ENCODE results near the gene FUT3.

The FUT3 gene

GRCh38 chr19:5823579-5824281 lies 27.5 kb downstream of the FUT3 start:
- no peak for DNase-seq

DNA sequence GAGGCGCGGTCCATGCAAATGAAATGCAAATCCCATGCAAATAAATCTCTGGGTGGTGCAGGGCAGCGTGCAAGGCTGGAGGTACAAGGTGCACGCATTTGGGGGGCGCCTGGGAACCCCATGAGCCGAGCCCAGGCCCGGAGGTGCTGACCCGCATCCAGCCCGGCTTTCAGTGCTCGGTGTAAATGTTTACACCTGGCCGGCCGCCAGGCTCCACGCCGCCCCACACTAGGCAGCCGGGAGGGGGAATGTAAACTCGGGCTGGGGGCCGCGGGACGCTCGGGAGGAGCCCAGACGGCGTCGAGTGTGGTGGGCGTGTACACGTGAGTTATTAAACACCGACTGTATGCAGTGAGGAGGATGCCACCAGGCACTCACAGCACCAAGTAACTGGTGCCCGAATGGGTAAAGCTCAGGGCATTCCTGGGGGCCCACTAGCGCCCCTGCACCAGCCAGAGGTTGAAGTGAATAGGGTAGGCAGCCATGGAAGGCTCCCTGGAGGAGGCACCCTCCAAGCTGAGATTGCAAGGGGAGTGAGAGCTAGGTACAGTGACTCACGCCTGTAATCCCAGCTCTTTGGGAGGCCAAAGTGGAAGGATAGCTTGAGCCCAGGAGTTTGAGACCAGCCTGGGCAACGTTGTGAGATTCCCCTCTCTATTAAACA lies 28.9 kb downstream of the FUT3 start:
- DNase-seq, result no peak

DNA sequence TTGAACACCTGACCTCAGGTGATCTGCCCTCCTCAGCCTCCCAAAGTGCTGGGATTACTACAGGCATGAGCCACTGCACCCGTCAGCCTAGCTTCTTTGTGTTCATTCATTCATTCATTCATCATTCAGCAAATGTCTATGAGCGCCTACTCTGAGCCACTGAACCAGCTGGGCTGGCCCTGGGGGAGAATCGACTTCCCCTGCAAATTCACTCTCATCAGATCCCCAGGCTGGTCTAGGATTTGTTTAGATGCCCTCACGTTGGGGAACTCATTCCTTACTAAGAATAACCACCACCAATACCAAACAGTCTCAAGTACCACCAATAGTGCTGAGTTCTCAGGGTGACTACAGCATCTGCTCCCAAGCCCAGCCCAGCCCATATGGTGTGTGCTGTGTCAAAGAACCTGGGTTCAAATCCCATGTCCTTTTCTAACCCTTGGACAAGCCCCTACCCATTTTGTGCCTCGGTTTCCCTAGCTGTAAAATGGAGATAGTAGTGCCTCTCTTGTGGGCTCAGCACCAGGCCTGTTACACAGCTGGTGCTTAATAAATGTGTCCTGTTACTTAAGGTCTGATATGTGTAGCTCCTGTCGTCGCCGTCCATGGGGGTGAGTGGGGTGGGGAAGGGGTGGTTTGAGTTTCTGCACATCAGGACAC lies 29.6 kb downstream of the FUT3 start:
- DNase-seq, result no peak

- DNase-seq, result no peak
Measured at GRCh38 chr19:5820785-5821184, 30.5 kb downstream of the FUT3 start.

DNA sequence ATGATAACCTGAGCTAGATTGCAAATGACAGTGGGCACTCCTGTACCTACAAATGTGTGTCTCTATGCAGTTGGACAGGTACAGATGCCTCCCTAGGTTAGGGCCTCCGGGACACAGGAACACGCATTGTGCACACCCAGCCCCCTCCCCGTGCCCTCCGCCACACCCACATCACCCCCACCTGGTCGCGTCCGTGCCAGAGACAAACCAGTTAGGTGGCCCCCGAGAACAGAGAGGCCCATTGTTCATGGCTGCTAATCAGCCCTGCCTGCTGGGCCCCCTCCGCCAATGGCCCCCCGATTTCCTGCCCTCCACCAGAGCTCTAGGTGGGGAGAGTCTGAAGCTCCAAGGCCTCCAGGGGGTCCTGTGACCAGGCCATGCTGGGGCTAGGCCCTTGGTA lies 32.7 kb downstream of the FUT3 start:
- DNase-seq, result no peak

- no peak for DNase-seq
Measured at GRCh38 chr19:5817218-5817617, 34.0 kb downstream of the FUT3 start.

DNA sequence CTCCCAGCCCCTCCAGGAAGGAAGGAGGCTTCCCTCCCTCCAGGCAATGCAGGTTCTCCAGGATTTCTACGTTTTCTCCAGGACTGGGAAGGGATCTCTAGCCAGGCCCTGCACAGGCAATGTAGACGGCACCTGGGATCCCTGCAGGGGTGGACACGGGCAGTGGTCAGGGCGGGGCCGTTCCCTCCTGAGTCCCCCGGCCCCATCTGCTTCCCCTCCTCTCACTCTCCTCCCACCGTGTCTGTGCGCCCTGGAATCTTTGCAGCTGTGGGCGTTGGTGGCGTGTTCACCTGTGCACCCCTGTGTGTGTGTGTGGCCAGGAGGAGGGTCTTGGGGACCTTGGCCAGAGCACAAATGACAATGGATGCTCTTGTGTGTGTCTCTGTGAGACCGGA lies 36.4 kb downstream of the FUT3 start:
- DNase-seq, result no peak

GRCh38 chr19:5814123-5814851 lies 37.0 kb downstream of the FUT3 start:
- no peak for DNase-seq

DNA sequence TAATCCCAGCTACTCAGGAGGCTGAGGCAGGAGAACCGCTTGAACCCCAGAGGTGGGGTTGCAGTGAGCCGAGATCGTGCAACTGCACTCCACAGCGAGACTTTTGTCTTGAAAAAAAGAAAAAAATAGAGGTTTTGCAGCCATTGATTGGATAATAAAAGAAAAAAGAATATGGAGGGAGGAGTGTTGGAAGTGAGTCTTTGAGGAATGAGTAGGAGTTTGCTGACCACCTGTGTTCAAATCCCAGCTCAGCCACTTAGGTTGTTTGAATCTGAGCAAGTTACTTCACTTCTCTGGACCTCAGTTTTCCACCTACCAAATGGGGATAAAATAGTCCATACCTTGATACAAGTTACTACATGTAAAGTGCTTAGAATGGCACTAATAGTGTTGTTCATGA lies 40.1 kb downstream of the FUT3 start:
- DNase-seq, result no peak

DNA sequence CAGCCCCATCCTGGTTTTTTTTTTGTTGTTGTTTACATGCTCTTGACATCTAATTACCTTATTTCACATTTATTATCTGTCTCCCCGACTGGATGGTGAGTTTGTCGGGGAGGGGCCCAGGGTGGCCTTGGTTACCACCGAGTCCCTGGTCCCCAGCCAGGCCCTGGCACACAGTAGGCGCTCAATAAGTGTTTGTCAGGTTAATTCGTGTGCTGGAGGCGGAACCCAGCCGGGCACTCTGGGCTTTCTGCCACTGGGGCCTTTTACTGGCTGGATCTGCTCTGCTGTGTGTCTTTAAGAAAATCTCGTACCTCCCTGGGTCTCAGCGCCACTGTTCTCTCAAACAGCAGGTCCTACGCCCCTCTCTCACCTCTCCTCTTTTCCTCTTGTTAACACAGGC lies 41.8 kb downstream of the FUT3 start:
- DNase-seq, result no peak

DNA sequence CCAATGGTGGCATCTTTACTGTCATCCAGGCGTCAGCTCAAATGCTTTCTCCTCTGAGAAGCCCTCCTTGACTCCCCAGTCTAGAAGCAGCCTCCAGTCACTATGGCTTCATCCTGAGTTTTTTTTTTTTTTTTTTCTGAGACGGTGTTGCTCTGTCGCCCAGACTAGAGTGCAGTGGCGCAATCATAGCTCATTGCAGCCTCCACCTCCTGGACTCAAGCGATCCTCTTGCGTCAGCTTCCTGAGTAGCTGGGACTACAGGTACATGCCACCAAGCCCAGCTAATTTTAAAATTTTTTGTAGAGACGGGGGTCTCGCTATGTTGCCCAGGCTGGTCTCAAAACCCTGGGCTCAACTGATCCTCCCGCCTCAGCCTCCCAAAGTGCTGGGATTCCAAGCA lies 42.2 kb downstream of the FUT3 start:
- DNase-seq, result no peak

DNA sequence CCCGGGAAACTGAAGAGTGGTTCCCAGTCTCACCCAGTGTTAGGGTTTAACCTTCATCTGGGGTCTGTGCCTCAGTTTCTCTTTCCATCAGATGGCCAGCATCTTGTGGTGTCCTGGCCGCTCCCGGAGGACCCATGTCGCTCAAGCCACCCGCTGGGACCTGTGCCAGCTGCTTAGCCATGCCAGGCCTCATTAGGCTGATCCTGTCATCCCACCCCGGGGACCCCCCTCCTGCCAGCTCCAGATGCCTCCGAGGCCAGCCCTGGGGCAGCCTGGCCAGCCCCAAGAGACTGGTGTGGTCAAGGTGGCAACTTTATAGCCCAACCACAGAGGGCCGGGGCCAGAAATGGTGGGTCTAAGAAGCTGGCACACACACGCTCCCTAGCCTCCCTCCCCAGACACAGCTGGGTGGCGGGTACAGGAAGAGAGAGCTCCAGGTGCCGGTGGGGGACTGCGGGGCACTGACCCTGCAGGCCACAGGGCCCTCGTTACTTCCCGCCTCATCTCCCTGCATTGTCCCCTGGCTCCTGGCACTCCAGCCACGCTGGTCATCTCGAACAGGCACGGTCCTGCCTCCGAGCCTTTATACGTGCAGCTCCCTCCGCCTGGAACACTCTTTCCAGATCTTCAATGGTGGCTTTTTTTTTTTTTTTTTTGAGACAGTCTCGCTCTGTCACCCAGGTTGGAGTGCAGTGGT lies 43.0 kb downstream of the FUT3 start:
- no peak for DNase-seq

- DNase-seq, result no peak
Measured at GRCh38 chr19:5806905-5807304, 44.3 kb downstream of the FUT3 start.

DNA sequence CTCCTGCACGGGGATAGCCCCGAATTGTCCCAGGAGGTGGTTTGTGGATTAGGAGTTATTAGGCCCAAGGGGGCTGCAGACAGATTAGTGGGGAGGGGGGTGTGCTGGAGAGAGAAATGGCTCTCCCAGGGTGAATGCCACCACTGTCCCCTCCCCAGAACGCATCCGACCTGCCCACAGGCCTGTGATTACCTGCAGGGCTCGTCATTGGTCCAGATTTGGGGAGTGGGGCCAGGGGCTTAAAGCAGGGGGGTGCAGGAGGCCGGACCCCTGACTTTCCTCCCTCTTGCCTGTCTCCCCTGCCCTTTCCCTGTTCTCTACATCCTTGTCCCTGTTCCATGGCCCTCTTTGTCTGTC lies 45.1 kb downstream of the FUT3 start:
- no peak for DNase-seq

GRCh38 chr19:5805462-5806132 lies 45.7 kb downstream of the FUT3 start:
- DNase-seq, result peak in 4 of 5 donors; percentile 48 to 56 (median 52)

DNA sequence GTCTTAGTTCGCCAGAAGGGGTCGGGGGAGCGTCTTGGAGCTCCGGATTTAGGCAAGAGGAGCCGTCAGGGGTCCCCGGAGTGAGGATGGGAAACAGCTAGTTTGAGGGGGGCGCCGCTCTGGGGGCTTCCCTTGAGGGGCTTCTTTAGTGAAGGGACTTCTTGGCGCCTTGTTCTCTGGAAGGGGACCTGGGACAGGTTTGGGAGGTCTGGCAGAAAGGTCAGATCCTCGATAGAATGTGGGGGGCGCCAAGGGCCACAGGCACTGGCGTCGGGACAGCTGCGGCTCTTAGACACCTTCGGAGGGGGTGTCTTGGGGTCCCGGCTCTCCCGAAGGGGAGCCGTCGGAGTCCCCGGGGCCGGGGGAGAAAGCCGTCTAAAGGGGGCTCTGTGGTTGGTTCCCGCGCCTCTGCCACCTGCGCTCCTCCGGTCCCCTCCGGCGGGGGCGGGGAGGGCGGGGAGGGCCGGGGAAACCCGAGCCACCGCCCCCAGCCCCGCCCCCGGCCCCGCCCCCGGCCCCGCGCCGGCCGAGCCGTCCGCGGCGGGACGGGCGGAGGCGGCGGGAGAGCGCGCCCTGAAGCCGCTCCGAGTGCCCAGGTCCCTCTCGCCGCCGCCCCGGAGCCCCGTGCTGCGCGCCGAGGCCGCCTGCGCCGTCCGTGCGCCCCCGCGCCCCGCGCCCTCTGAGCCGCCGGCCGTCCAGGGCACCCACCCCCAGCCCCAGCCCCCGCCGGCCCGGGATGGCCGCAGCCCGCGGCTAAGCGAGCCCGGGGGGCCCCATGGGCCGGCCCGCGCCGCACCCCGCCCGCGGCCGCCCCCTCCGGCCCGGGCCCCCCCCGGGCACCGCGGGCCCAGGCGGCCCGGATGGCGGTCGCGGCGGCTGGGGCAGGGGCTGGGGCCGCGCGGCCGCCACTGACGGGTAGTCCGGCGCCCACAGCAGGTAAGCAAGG lies 46.5 kb downstream of the FUT3 start, which contains the start of gene NRTN:
NRTN (plus strand) TSS at position 552 of the 946 bp plus-strand sequence. CDS start 19,099 bp downstream, outside the sequence.
- DNase-seq, result peak; percentile 38 to 55 (median 42)

DNA sequence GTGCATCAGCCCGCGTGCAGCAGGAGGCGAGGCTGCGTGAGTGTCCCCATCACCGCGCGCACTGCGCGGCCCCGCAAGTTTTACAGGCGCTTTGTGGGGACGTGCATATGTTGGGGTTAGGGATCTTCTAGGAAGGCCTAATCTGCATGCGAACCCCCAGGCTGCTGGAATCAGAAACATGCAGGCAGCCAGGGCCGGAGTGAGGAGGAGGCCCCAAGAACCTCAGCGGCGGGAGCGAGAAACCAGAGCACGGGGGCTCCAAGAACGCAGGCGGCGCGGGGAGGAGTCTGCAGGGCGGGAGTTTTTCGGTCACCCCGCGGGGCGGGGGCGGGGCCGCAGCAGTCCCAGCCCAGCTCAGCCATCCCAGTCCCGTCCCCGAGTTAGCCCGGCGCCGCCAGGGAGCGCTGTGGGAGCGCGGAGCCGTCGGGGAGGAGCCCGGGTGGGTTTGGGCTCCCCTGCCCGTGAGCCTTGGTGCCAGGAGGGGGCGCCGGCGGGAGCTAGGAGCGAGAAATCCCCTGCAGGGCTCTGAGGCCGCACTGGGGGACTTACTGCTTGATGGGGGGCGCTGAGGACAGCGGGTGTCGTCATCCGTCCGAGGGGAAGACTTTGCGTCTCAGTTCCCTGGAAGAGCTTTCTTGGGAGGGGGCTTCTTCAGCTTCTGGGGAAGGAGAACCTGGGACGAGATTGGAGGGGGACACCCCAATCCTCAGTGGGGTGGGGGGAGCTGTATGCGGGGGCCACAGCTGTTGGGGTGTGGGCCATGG lies 47.3 kb downstream of the FUT3 start:
- DNase-seq, result peak; percentile 83 to 92 (median 88)

DNA sequence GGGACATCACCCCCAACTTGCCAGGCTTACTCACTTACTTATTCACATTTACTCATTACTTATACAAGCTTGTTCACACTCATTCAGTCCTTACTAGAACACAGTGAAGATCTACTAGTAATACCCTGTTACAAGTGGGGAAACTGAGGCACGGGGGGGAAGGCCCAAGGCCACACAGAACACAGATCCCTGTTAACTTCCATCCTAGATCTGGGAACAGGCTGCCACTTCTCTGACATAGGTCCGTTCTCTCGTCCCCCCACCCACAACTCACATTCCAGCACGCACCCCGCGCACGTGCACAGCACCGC lies 47.9 kb downstream of the FUT3 start:
- no peak for DNase-seq

DNA sequence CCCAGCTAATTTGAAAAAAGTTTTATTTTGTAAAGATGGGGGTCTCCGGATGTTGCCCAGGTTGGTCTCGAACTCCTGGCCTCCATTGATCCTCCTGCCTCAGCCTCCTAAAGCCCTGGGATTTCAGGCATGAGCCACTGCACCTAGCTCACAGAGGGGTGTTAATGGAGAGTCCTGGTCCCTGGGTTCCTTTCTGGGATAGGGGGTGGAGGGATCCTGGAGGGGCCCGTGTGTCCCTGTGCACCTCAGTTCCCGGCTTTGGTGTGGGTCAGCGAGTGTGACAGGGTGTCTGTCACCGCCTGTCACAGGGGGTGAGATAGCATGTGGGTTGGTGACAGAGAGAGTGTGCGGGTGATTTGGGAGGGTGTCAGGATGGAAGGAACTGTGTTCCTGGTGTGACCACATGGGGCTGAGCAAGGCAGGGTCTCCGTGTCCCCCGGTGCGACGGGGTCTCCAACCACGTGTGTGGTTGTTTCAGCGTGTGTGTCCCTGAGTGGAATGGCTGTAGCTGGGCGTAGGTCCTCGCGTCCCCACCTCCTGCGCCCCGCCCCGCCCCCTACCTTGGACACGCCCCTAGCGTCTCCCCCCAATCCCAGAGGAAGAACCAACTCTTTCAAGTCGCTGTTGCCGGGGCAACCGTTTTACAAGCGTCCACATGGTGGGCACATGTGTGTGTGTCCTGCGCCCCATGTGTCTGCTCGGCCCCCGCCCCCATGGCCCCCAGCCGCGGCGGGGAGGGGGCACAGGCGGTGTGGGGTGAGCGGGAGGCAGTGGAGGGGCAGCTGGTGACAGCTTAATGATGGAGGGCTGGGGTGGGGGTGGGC lies 49.2 kb downstream of the FUT3 start:
- DNase-seq, result no peak
